K562 (cell line): ENCODE results near the gene UBR3. TPM values are rescaled to one million over a fixed set of nuclear protein-coding genes. Genes with fewer than 3 reads are reported as not detected.

Source experiments
- CEBPG ChIP-seq, 3 experiments: fragments of 200-800 bp in 1 of 3; sonication (Bioruptor generic) in 1 of 3; sonication (generic) in 1 of 3; formaldehyde crosslinking in 1 of 3; IDR thresholded peaks in 2 of 3; conservative IDR thresholded peaks in 1 of 3; 2 replicates each; pipeline versions ENCODE4 v1.6.1 to v1.8.0; 2016 to 2022; ENCODE audit warnings: missing compliant biosample characterization in 2 of 3, missing genetic modification characterization in 2 of 3, mild to moderate bottlenecking in 1 of 3, missing genetic modification reagents in 1 of 3
- E2F3 ChIP-seq: fragments of 250-450 bp; sonication (Bioruptor Pico); IDR thresholded peaks from 2 replicates; pipeline ENCODE4 v1.4.0; 2020; ENCODE audit warnings: mild to moderate bottlenecking
- ETS2 ChIP-seq: IDR thresholded peaks from 2 replicates; pipeline ENCODE4 v1.6.1; 2016; ENCODE audit warnings: borderline replicate concordance, missing genetic modification characterization, mild to moderate bottlenecking, moderate library complexity, missing compliant biosample characterization; ENCODE audit not compliant: poor library complexity, severe bottlenecking
- FOXJ2 ChIP-seq: fragments of 200-800 bp; sonication (Bioruptor generic); IDR thresholded peaks from 2 replicates; pipeline ENCODE4 v1.6.1; 2016; ENCODE audit warnings: missing genetic modification characterization, missing compliant biosample characterization
- GABPB1 ChIP-seq: sonication (generic); formaldehyde crosslinking; IDR thresholded peaks from 2 replicates; pipeline ENCODE4 v1.8.0; 2022; ENCODE audit warnings: mild to moderate bottlenecking, missing genetic modification reagents
- HMGN3 ChIP-seq: IDR thresholded peaks from 2 replicates; pipeline ENCODE4 v1.6.1; 2011; ENCODE audit warnings: borderline replicate concordance, low read depth, mild to moderate bottlenecking, mixed read lengths, low read length; ENCODE audit not compliant: insufficient read length; ENCODE audit errors: extremely low read depth
- L3MBTL2 ChIP-seq: fragments of 450-650 bp; IDR thresholded peaks from 2 replicates; pipeline ENCODE4 v1.6.1; 2016; ENCODE audit warnings: mild to moderate bottlenecking, moderate library complexity
- MTA3 ChIP-seq: fragments of 450-650 bp; formaldehyde crosslinking; IDR thresholded peaks from 2 replicates; pipeline ENCODE4 v1.6.1; 2017; ENCODE audit warnings: mild to moderate bottlenecking, borderline replicate concordance
- NCOA2 ChIP-seq, 2 experiments: fragments of 450-650 bp; IDR thresholded peaks; 2 replicates each; pipeline ENCODE4 v1.6.1; 2018; ENCODE audit warnings: mild to moderate bottlenecking in 2 of 2, moderate library complexity in 1 of 2; ENCODE audit not compliant: partially characterized antibody in 2 of 2
- POLR2H ChIP-seq: IDR thresholded peaks from 2 replicates; pipeline ENCODE4 v1.6.1; 2016; ENCODE audit warnings: missing genetic modification characterization, low read depth, mild to moderate bottlenecking, control low read depth, missing compliant biosample characterization, moderate library complexity
- POLR3G ChIP-seq: IDR thresholded peaks from 2 replicates; pipeline ENCODE4 v1.6.1; 2011; ENCODE audit not compliant: insufficient read length, insufficient replicate concordance; ENCODE audit errors: extremely low read depth
- SMARCC2 ChIP-seq: fragments of 450-650 bp; IDR thresholded peaks from 2 replicates; pipeline ENCODE4 v1.6.1; 2017; ENCODE audit warnings: antibody characterized with exemption, moderate library complexity, mild to moderate bottlenecking, low read depth
- SRSF7 ChIP-seq: fragments of 200-400 bp; formaldehyde crosslinking; optimal IDR thresholded peaks from 2 replicates; pipeline ENCODE3; 2017; ENCODE audit warnings: mild to moderate bottlenecking, low read depth, low read length
- TGIF2 ChIP-seq: sonication (generic); formaldehyde crosslinking; IDR thresholded peaks from 2 replicates; pipeline ENCODE4 v1.8.1; 2022; ENCODE audit warnings: mild to moderate bottlenecking, missing genetic modification reagents, moderate library complexity
- ZFP30 ChIP-seq: fragments of 250-450 bp; sonication (Bioruptor Pico); IDR thresholded peaks from 2 replicates; pipeline ENCODE4 v1.8.0; 2022; ENCODE audit warnings: moderate library complexity, mild to moderate bottlenecking, inconsistent platforms, borderline replicate concordance
- ZNF165 ChIP-seq: fragments of 250-450 bp; sonication (Bioruptor Pico); IDR thresholded peaks from 2 replicates; pipeline ENCODE4 v1.4.0; 2020; ENCODE audit warnings: borderline replicate concordance
- ZNF445 ChIP-seq: fragments of 250-450 bp; sonication (Bioruptor Pico); IDR thresholded peaks from 2 replicates; pipeline ENCODE4 v1.4.0; 2020; ENCODE audit warnings: low read depth, mild to moderate bottlenecking, moderate library complexity
- ZNF717 ChIP-seq: fragments of 250-450 bp; sonication (Bioruptor Pico); IDR thresholded peaks from 2 replicates; pipeline ENCODE4 v1.5.0; 2021
- ZNF780A ChIP-seq: fragments of 250-450 bp; sonication (Bioruptor Pico); IDR thresholded peaks from 2 replicates; pipeline ENCODE4 v1.5.0; 2021; ENCODE audit warnings: mild to moderate bottlenecking
- ZNF830 ChIP-seq: fragments of 250-450 bp; sonication (Bioruptor Pico); IDR thresholded peaks from 2 replicates; pipeline ENCODE4 v1.5.0; 2021; ENCODE audit warnings: mild to moderate bottlenecking
- polyA plus RNA-seq, 8 experiments: library from polyadenylated mRNA; depleted of rRNA in 4 of 8; stranded (reverse) in 5 of 8; unstranded in 3 of 8; fragments of >200 nt; fragmentation: Nextera tagmentation in 2 of 8; fragmentation: Illumina TruSeq in 1 of 8; extraction: Ambion mirVana in 2 of 8; extraction: Trizol in 1 of 8; gene quantifications; 2 replicates each; pipeline versions ENCODE4 v1.2.1 to v1.2.3, GENCODE V29; 2011 to 2014; ENCODE audit warnings: inconsistent platforms in 1 of 8, missing spikeins in 1 of 8
- total RNA-seq, 7 experiments: library from RNA; depleted of rRNA in 6 of 7; stranded (reverse); fragments of >200 nt in 6 of 7; fragmentation: Illumina TruSeq in 2 of 7; extraction: Trizol in 2 of 7; gene quantifications; 2 replicates each; pipeline versions ENCODE4 v1.2.1 to v1.2.3, GENCODE V29; 2011 to 2021; ENCODE audit warnings: low replicate concordance in 1 of 7
- TF ChIP-seq, protein P1 (sequence below), 2 experiments: fragments of 450-650 bp; IDR thresholded peaks; 2 replicates each; pipeline ENCODE4 v1.6.1; 2018; ENCODE audit warnings: mild to moderate bottlenecking in 2 of 2, low read depth in 1 of 2; ENCODE audit not compliant: partially characterized antibody in 2 of 2
- TF ChIP-seq, protein P2 (sequence below): sonication (generic); formaldehyde crosslinking; IDR thresholded peaks from 2 replicates; pipeline ENCODE4 v1.8.1; 2023; ENCODE audit warnings: mild to moderate bottlenecking, missing genetic modification reagents

The UBR3 gene
- total and polyA plus RNA-seq, 9 of the 15 experiments (the other 6 are each of a cell fraction or from before 2014, with no cell fraction given) = 14.4 to 63.5 (median 40.4) TPM

DNA sequence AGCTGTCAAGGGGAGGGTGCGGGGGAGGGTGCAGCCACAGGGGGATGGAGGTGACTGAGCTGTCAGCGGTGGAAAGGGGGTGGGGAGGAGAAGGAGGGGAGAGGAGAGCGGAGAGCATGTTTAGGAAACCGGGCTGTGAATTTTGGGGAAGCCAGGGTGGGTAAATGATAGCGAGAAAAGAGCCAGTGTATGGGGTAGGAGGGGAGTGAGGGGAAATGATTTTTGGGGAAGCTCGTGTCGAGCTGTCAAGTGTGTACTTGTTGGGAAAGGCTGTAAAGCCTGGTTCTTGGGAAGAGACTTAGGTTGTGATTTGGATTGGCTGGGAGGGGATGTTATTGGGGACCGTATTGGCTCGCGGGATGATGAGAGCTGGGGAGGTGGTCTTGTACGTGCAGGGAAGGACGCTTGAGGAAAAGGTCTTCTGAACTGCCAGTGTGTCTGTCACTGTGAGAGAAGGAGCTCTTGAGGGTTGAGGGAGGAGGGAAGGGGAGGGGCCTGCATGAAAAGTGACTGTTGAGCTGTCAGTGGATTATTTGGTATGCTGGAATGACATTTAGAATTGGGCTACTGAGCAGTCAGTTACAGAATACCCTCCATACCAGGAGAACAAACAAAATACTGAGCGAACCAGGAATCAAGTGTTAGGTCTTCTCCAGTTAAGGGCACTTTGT is 1.0 kb downstream of the UBR3 start (continued):
- TF ChIP-seq SRSF7 (no peak), MTA3 (no peak), ZNF165 (CRISPR knock-in tag) (no peak), TGIF2 (CRISPR knock-in tag) (peak; percentile 96; the same call in 1 of the 2 replicates), GABPB1 (CRISPR knock-in tag) (0 out of 2 replicates have a peak, but pooled peaks have one; percentile 5), ZNF830 (no peak), E2F3 (CRISPR knock-in tag) (no peak), NCOA2 (IDR thresholded peaks at IDR 0.05; ENCODE audit: partially characterized antibody in 2 of 2) (no peak), ZFP30 (CRISPR knock-in tag) (no peak), POLR3G (no peak), ETS2 (tag) (no peak), ZNF780A (CRISPR knock-in tag) (no peak), HMGN3 (no peak), CEBPG (CRISPR knock-in tag; IDR thresholded peaks at IDR 0.05) (no peak), CEBPG (tag; conservative IDR thresholded peaks at IDR 0.05 in 1 of 2, IDR thresholded peaks at IDR 0.05 in 1 of 2) (no peak), FOXJ2 (tag) (no peak), L3MBTL2 (no peak), SMARCC2 (no peak), ZNF445 (no peak), ZNF717 (CRISPR knock-in tag) (no peak), POLR2H (tag) (no peak)
- TF ChIP-seq, protein P1, sequence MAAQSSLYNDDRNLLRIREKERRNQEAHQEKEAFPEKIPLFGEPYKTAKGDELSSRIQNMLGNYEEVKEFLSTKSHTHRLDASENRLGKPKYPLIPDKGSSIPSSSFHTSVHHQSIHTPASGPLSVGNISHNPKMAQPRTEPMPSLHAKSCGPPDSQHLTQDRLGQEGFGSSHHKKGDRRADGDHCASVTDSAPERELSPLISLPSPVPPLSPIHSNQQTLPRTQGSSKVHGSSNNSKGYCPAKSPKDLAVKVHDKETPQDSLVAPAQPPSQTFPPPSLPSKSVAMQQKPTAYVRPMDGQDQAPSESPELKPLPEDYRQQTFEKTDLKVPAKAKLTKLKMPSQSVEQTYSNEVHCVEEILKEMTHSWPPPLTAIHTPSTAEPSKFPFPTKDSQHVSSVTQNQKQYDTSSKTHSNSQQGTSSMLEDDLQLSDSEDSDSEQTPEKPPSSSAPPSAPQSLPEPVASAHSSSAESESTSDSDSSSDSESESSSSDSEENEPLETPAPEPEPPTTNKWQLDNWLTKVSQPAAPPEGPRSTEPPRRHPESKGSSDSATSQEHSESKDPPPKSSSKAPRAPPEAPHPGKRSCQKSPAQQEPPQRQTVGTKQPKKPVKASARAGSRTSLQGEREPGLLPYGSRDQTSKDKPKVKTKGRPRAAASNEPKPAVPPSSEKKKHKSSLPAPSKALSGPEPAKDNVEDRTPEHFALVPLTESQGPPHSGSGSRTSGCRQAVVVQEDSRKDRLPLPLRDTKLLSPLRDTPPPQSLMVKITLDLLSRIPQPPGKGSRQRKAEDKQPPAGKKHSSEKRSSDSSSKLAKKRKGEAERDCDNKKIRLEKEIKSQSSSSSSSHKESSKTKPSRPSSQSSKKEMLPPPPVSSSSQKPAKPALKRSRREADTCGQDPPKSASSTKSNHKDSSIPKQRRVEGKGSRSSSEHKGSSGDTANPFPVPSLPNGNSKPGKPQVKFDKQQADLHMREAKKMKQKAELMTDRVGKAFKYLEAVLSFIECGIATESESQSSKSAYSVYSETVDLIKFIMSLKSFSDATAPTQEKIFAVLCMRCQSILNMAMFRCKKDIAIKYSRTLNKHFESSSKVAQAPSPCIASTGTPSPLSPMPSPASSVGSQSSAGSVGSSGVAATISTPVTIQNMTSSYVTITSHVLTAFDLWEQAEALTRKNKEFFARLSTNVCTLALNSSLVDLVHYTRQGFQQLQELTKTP (IDR thresholded peaks at IDR 0.05; ENCODE audit: low read depth in 1 of 2, partially characterized antibody in 2 of 2) = peak in 1 of 2 experiments; percentile 34
- TF ChIP-seq, protein P2, sequence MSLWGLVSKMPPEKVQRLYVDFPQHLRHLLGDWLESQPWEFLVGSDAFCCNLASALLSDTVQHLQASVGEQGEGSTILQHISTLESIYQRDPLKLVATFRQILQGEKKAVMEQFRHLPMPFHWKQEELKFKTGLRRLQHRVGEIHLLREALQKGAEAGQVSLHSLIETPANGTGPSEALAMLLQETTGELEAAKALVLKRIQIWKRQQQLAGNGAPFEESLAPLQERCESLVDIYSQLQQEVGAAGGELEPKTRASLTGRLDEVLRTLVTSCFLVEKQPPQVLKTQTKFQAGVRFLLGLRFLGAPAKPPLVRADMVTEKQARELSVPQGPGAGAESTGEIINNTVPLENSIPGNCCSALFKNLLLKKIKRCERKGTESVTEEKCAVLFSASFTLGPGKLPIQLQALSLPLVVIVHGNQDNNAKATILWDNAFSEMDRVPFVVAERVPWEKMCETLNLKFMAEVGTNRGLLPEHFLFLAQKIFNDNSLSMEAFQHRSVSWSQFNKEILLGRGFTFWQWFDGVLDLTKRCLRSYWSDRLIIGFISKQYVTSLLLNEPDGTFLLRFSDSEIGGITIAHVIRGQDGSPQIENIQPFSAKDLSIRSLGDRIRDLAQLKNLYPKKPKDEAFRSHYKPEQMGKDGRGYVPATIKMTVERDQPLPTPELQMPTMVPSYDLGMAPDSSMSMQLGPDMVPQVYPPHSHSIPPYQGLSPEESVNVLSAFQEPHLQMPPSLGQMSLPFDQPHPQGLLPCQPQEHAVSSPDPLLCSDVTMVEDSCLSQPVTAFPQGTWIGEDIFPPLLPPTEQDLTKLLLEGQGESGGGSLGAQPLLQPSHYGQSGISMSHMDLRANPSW = no peak
